ENCODE results near the gene NDUFAB1.
"Not testable (repeated sequence)": the region's sequence is repeated elsewhere in the genome, so short reads cannot be mapped to it uniquely, and the experiment has no call there.

NDUFAB1 gene

GRCh38 chr16:23595951-23596720 lies at the start of gene NDUFAB1:
NDUFAB1 (minus strand) TSS chr16:23596316; CDS start chr16:23596290, 26 bp downstream.
- Histone ChIP-seq H3K36me3 (ENCODE audit: control insufficient read depth, insufficient read depth, low read length) (peaks cover 7% of the 10 kb centered on the region), H3K4me3 (ENCODE audit: low read length) (peak within 1 kb of the TSS; percentile 76), H3K27me3 (ENCODE audit: control insufficient read depth, insufficient read depth, low read length) (no peaks in the 10 kb centered on the region), H3K27ac (ENCODE audit: low read depth, low read length) (peak within 1 kb of the TSS; percentile 72), H3K4me1 (ENCODE audit: control insufficient read depth, insufficient read depth, low read length) (peaks cover 3% of the 10 kb centered on the region), H3K9ac (ENCODE audit: low read length) (peak within 1 kb of the TSS; percentile 46)

DNA sequence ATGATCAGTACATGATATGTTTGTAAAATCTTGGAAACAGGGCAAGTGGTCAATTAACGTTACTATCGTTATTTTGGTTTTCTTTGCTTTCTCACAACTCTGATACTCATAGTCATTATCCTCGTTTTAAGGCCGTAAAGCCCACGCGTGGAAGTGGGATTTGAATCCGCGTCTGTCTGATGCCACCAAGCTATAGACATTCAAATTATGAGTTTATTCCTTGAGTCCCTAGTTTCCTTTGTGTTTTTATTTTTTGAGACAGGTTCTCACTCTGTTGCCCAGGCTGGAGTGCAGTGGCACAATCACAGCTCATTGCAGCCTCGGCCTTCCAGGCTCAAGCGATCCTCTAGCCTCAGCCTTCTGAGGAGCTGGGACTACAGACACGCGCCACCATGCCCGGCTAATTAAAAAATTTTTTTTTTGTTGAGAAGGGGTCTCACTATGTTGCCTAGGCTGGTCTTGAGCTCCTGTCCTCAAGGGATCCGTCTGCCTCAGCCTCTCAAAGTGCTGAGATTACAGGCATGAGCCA lies 46.2 kb upstream of the NDUFAB1 start:
- Histone ChIP-seq H3K36me3 (ENCODE audit: control insufficient read depth, insufficient read depth, low read length) (peaks cover 2% of the 10 kb centered on the region), H3K4me3 (ENCODE audit: low read length) (peak overlapping the region; percentile 98), H3K27me3 (ENCODE audit: control insufficient read depth, insufficient read depth, low read length) (no peaks in the 10 kb centered on the region), H3K4me1 (ENCODE audit: control insufficient read depth, insufficient read depth, low read length) (peaks cover 3% of the 10 kb centered on the region), H3K27ac (ENCODE audit: low read depth, low read length) (no peak overlapping the region), H3K9ac (ENCODE audit: low read length) (no peak overlapping the region)

GRCh38 chr16:23640931-23641765 lies 45.0 kb upstream of the NDUFAB1 start, which contains the start of the genes DCTN5 and PALB2:
DCTN5 (plus strand) TSS chr16:23641466; CDS start chr16:23641543, 77 bp downstream.
PALB2 (minus strand) TSS chr16:23641310; CDS start chr16:23641157, 153 bp downstream.
- Histone ChIP-seq H3K27me3 (ENCODE audit: control insufficient read depth, insufficient read depth, low read length) (no peaks in the 10 kb centered on the region), H3K4me3 (ENCODE audit: low read length) (peak within 1 kb of the TSS; percentile 98), H3K36me3 (ENCODE audit: control insufficient read depth, insufficient read depth, low read length) (peaks cover 2% of the 10 kb centered on the region), H3K4me1 (ENCODE audit: control insufficient read depth, insufficient read depth, low read length) (peaks cover 3% of the 10 kb centered on the region), H3K27ac (ENCODE audit: low read depth, low read length) (peak within 1 kb of the TSS; percentile 91), H3K9ac (ENCODE audit: low read length) (peak within 1 kb of the TSS; percentile 76)

DNA sequence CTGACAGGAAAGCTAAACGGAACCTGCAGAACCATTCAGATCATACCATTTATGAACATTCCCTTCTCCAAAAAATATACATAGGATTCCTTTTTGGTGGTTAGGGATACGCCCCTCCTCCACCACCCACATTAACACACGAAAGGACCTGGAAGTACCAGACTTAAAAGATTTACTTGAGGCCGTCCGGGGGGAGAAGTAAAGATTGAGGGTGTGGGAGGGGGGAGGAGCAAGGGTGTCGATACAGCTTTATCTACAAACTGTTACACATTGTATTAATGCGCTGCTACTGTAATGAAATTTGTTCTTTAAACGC lies 44.5 kb upstream of the NDUFAB1 start:
- H3K4me3 ChIP-seq (ENCODE audit: low read length), result peak overlapping the region; percentile 98
- H3K27ac ChIP-seq (ENCODE audit: low read depth, low read length), result peak overlapping the region; percentile 62
- H3K27me3 ChIP-seq (ENCODE audit: control insufficient read depth, insufficient read depth, low read length), result no peaks in the 10 kb centered on the region
- peaks cover 2% of the 10 kb centered on the region for H3K36me3 ChIP-seq (ENCODE audit: control insufficient read depth, insufficient read depth, low read length)
- peaks cover 3% of the 10 kb centered on the region for H3K4me1 ChIP-seq (ENCODE audit: control insufficient read depth, insufficient read depth, low read length)
- H3K9ac ChIP-seq (ENCODE audit: low read length), result peak overlapping the region; percentile 36

GRCh38 chr16:23635958-23636357 lies 39.8 kb upstream of the NDUFAB1 start:
- Histone ChIP-seq H3K4me3 (ENCODE audit: low read length) (no peak overlapping the region), H3K36me3 (ENCODE audit: control insufficient read depth, insufficient read depth, low read length) (peaks cover 6% of the 10 kb centered on the region), H3K4me1 (ENCODE audit: control insufficient read depth, insufficient read depth, low read length) (peaks cover 3% of the 10 kb centered on the region), H3K27me3 (ENCODE audit: control insufficient read depth, insufficient read depth, low read length) (no peaks in the 10 kb centered on the region), H3K9ac (ENCODE audit: low read length) (no peak overlapping the region), H3K27ac (ENCODE audit: low read depth, low read length) (no peak overlapping the region)

- H3K9ac ChIP-seq (ENCODE audit: low read length), result no peak overlapping the region
- H3K4me3 ChIP-seq (ENCODE audit: low read length), result no peak overlapping the region
- H3K36me3 ChIP-seq (ENCODE audit: control insufficient read depth, insufficient read depth, low read length), result peaks cover 10% of the 10 kb centered on the region
- no peaks in the 10 kb centered on the region for H3K27me3 ChIP-seq (ENCODE audit: control insufficient read depth, insufficient read depth, low read length)
- H3K4me1 ChIP-seq (ENCODE audit: control insufficient read depth, insufficient read depth, low read length), result no peaks in the 10 kb centered on the region
- H3K27ac ChIP-seq (ENCODE audit: low read depth, low read length), result no peak overlapping the region
Observed at GRCh38 chr16:23634461-23635036, 38.4 kb upstream of the NDUFAB1 start.

DNA sequence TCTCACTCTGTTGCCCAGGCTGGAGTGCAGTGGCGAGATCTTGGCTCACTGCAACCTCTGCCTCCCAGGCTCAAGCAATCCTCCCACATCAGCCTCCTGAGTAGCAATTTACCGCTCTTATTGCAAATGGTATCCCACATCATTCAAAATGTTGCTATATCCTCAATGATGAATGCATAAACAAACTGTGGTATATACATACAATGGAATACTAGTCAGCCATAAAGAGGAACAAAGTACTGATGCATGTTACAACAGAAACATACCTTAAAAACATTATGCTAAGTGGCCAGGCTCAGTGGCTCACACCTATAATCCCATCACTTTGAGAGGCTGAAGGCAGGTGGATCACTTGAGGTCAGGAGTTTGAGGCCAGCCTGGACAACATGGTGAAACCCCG lies 35.8 kb upstream of the NDUFAB1 start:
- H3K27me3 ChIP-seq (ENCODE audit: control insufficient read depth, insufficient read depth, low read length); H3K9ac ChIP-seq (ENCODE audit: low read length); H3K36me3 ChIP-seq (ENCODE audit: control insufficient read depth, insufficient read depth, low read length); H3K4me3 ChIP-seq (ENCODE audit: low read length); H3K27ac ChIP-seq (ENCODE audit: low read depth, low read length); H3K4me1 ChIP-seq (ENCODE audit: control insufficient read depth, insufficient read depth, low read length): not testable (repeated sequence)

GRCh38 chr16:23629516-23629915 lies 33.4 kb upstream of the NDUFAB1 start:
- H3K36me3 ChIP-seq (ENCODE audit: control insufficient read depth, insufficient read depth, low read length), result peaks cover 15% of the 10 kb centered on the region
- no peak overlapping the region for H3K4me3 ChIP-seq (ENCODE audit: low read length)
- H3K9ac ChIP-seq (ENCODE audit: low read length), result no peak overlapping the region
- H3K27ac ChIP-seq (ENCODE audit: low read depth, low read length), result no peak overlapping the region
- H3K27me3 ChIP-seq (ENCODE audit: control insufficient read depth, insufficient read depth, low read length), result no peaks in the 10 kb centered on the region
- H3K4me1 ChIP-seq (ENCODE audit: control insufficient read depth, insufficient read depth, low read length), result no peaks in the 10 kb centered on the region

- Histone ChIP-seq H3K36me3 (ENCODE audit: control insufficient read depth, insufficient read depth, low read length) (peaks cover 12% of the 10 kb centered on the region), H3K27me3 (ENCODE audit: control insufficient read depth, insufficient read depth, low read length) (no peaks in the 10 kb centered on the region), H3K9ac (ENCODE audit: low read length) (no peak overlapping the region), H3K27ac (ENCODE audit: low read depth, low read length) (no peak overlapping the region), H3K4me3 (ENCODE audit: low read length) (no peak overlapping the region), H3K4me1 (ENCODE audit: control insufficient read depth, insufficient read depth, low read length) (no peaks in the 10 kb centered on the region)
Observed at GRCh38 chr16:23624092-23624491, 28.0 kb upstream of the NDUFAB1 start.

- no peak overlapping the region for H3K4me3 ChIP-seq (ENCODE audit: low read length)
- no peak overlapping the region for H3K27ac ChIP-seq (ENCODE audit: low read depth, low read length)
- no peaks in the 10 kb centered on the region for H3K27me3 ChIP-seq (ENCODE audit: control insufficient read depth, insufficient read depth, low read length)
- no peaks in the 10 kb centered on the region for H3K4me1 ChIP-seq (ENCODE audit: control insufficient read depth, insufficient read depth, low read length)
- no peak overlapping the region for H3K9ac ChIP-seq (ENCODE audit: low read length)
- H3K36me3 ChIP-seq (ENCODE audit: control insufficient read depth, insufficient read depth, low read length), result peaks cover 4% of the 10 kb centered on the region
Observed at GRCh38 chr16:23615805-23616204, 19.7 kb upstream of the NDUFAB1 start.

- Histone ChIP-seq H3K9ac (ENCODE audit: low read length) (no peak overlapping the region), H3K27ac (ENCODE audit: low read depth, low read length) (no peak overlapping the region), H3K4me3 (ENCODE audit: low read length) (no peak overlapping the region), H3K27me3 (ENCODE audit: control insufficient read depth, insufficient read depth, low read length) (no peaks in the 10 kb centered on the region), H3K4me1 (ENCODE audit: control insufficient read depth, insufficient read depth, low read length) (no peaks in the 10 kb centered on the region), H3K36me3 (ENCODE audit: control insufficient read depth, insufficient read depth, low read length) (peaks cover 4% of the 10 kb centered on the region)
Observed at GRCh38 chr16:23611936-23612335, 15.8 kb upstream of the NDUFAB1 start.

DNA sequence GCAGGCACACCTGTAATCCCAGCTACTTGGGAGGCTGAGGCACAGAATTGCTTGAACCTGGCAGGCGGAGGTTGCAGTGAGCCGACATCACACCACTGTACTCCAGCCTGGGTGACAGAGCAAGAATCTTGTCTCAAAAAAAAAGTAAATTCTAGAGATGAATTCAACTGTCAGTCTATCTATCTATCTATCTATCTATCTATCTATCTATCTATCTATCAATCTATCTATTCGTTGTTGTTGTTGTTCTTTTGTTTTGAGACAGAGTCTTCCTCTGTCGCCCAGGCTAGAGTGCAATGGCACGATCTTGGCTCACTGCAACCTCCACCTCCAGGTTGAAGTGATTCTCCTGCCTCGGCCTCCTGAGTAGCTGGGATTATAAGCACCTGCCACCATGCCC lies 14.8 kb upstream of the NDUFAB1 start:
- not testable (repeated sequence) for H3K9ac ChIP-seq (ENCODE audit: low read length); H3K4me1 ChIP-seq (ENCODE audit: control insufficient read depth, insufficient read depth, low read length); H3K27me3 ChIP-seq (ENCODE audit: control insufficient read depth, insufficient read depth, low read length); H3K36me3 ChIP-seq (ENCODE audit: control insufficient read depth, insufficient read depth, low read length); H3K4me3 ChIP-seq (ENCODE audit: low read length); H3K27ac ChIP-seq (ENCODE audit: low read depth, low read length)
